Thymus (tissue), 11 donors: ENCODE data around the gene SENP1. TPM values are rescaled to one million over a fixed set of nuclear protein-coding genes. Genes with fewer than 3 reads are reported as not detected.

ENCODE experiments used
- DNase-seq, 9 donors: peaks; one replicate each; pipeline ENCODE4 v3.0.0-alpha.2; 2013; ENCODE audit warnings: low spot score in 9 of 9, low read depth in 6 of 9, missing footprints in 1 of 9
- H3K27ac ChIP-seq, 2 donors: one replicate each; pipeline ENCODE4 v1.5.1; 2013; ENCODE audit warnings: control low read depth in 1 of 2, low read depth in 1 of 2, low read length in 1 of 2, mild to moderate bottlenecking in 1 of 2, moderate library complexity in 1 of 2
- H3K27me3 ChIP-seq, 2 donors: one replicate each; pipeline ENCODE4 v1.5.1; 2013; ENCODE audit warnings: low read length in 1 of 2; ENCODE audit not compliant: control insufficient read depth in 2 of 2, insufficient read depth in 1 of 2
- H3K36me3 ChIP-seq, 2 donors: one replicate each; pipeline ENCODE4 v1.5.1; 2013; ENCODE audit warnings: low read length in 1 of 2, mild to moderate bottlenecking in 1 of 2, moderate library complexity in 1 of 2; ENCODE audit not compliant: control insufficient read depth in 2 of 2, insufficient read depth in 2 of 2
- H3K4me1 ChIP-seq, 2 donors: one replicate each; pipeline ENCODE4 v1.5.1; 2013; ENCODE audit warnings: low read length in 2 of 2; ENCODE audit not compliant: control insufficient read depth in 2 of 2, insufficient read depth in 2 of 2
- H3K4me3 ChIP-seq, 2 donors: one replicate each; pipeline ENCODE4 v1.5.1; 2013; ENCODE audit warnings: low read length in 2 of 2, control low read depth in 1 of 2, mild to moderate bottlenecking in 1 of 2
- H3K9me3 ChIP-seq, 2 donors: one replicate each; pipeline ENCODE4 v1.5.1; 2013; ENCODE audit warnings: low read length in 1 of 2, mild to moderate bottlenecking in 1 of 2; ENCODE audit not compliant: control insufficient read depth in 2 of 2, insufficient read depth in 1 of 2
- WGBS: extraction: QIAGEN DNeasy Blood & Tissue Kit; methylation state at CpG from one replicate; pipeline ENCODE4 v1.1.7; 2013; 5-methylcytosine and 5-hydroxymethylcytosine counted together
- polyA plus RNA-seq: library from polyadenylated mRNA; stranded (reverse); fragments of 200-250 nt; gene quantifications from one replicate; pipeline ENCODE4 v1.2.3, GENCODE V29; 2013
- total RNA-seq: library from RNA; stranded (reverse); fragments of 120-200 nt; gene quantifications from one replicate; pipeline ENCODE4 v1.2.4, GENCODE V29; 2013
- donor health status: healthy.

SENP1 gene
- total and polyA plus RNA-seq, 2 donors = 6.6 to 25.0 TPM

DNA sequence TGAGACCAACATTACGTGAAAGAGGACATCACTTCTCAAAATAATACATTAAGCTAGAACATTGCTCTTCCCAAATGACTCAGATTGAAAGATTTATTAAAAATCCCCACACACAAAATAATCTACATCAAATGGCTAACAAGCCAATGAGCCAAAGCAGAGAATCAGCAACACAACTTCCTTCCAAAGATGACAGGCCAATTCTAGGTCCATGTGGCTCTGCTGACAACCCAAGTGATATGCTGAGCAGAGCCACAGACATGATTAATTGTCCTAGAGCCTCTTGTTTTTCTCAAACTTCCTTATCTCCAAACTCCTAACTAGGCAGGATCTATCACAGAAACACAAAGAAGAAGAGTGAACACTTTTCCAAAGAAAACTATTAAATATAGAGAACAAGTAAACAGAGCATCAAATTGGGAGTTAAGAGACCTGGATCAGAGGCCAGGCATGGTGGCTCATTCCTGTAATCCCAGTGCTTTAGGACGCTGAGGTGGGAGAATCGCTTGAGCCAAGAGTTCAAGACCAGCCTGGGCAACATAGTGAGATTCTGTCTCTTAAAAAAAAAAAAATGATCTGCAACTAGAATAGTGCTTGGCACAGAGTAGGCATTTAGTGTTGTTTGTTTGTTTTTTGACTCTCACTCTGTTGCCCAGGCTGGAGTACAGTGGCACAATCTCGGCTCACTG is 38.5 kb downstream of the SENP1 start:
- 98% methylated on average over 4 of the region's 4 CpGs for WGBS

DNA sequence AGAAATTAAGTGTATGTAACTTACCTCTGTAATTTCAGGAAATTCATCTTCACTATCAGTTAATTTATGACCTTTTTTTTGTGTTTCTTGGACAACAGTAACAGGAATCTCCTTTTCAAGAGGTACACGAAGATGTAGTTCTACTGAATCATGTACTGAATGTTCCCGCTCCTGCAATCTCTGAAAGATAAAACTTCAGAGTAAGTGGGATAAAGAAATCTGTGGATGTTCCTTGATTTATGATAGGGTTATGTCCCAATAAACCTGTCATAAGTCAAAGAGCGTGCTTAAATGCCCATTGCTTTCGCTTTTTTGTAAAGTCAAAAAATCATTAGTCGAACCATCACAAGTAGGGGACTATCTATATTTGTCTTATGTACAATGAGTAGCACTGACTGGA is 40.8 kb downstream of the SENP1 start:
- DNase-seq = no peak
- H3K4me3 ChIP-seq = no peak overlapping the region
- no peaks in the 10 kb centered on the region for H3K9me3 ChIP-seq
- H3K4me1 ChIP-seq = no peaks in the 10 kb centered on the region
- 97% methylated on average over 5 of the region's 5 CpGs for WGBS
- no peak overlapping the region for H3K27ac ChIP-seq
- H3K27me3 ChIP-seq = no peaks in the 10 kb centered on the region
- H3K36me3 ChIP-seq = peaks cover 23 to 78% of the 10 kb centered on the region in 2 donors

More for the DNA sequence above, 38.5 kb downstream of the SENP1 start:
- no peak overlapping the region for H3K4me3 ChIP-seq
- no peak for DNase-seq
- no peak overlapping the region for H3K27ac ChIP-seq
- no peaks in the 10 kb centered on the region for H3K4me1 ChIP-seq
- peaks cover 22 to 71% of the 10 kb centered on the region in 2 donors for H3K36me3 ChIP-seq
- no peaks in the 10 kb centered on the region for H3K9me3 ChIP-seq
- H3K27me3 ChIP-seq = no peaks in the 10 kb centered on the region

DNA sequence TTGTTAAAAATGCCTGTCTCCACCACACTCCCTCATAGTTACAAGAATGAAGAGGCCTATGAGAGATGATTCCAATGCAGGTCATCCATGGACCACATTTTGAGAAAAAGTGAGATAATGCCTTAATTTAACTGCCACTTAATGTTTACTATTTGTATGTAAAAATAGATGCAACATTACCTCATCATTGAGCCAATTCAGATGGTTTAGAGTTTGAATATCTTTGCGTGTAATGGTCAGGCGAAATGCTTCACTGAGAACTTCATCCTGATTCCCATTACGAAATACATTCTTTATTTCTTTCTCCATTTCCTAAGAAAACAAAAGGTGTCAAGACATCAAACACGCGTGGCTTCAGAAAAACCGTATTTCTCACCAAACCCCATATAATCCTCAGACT is 42.3 kb downstream of the SENP1 start:
- Histone ChIP-seq H3K36me3 (peaks cover 25 to 87% of the 10 kb centered on the region in 2 donors), H3K4me1 (no peaks in the 10 kb centered on the region), H3K9me3 (no peaks in the 10 kb centered on the region), H3K4me3 (no peak overlapping the region), H3K27ac (no peak overlapping the region), H3K27me3 (no peaks in the 10 kb centered on the region)
- 95% methylated on average over 6 of the region's 6 CpGs for WGBS
- no peak for DNase-seq

DNA sequence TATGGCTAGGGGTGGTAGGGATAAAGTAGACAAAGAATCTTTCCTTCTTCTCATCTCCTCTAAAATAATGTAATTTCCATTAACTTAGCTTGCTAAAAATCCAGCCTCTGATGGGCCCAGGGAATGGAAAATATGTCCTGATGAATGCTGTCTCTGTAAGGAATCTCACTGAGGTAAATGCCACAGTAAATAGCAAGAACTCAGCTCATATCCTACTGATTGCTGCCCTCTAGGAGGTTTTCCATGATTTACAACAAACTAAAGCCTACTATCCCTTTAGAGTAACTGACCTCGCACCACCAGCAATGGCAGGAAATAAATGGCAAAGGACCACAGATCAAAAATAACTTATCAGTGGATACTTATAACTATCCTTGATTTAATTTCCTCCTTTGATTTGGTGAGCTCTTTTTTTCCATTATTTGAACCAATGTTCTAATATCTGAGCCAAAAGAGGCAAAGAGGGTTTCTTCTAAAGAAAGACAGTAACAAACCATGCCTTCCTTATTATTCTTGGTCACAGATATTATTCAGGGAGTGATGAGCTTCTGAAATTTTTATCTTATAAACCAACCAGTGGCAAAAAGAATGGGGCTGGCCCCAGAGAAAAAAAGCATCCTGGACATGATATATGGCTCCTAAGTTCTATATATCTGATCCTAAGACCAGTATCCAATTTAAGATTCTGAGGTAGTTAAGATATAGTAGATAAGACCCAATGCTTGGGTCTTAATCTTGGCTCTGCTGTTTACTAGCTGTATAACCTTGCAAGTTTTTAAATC is 43.8 kb downstream of the SENP1 start:
- no peak overlapping the region for H3K27ac ChIP-seq
- no peak for DNase-seq
- no peak overlapping the region for H3K4me3 ChIP-seq
- H3K27me3 ChIP-seq = no peaks in the 10 kb centered on the region
- H3K9me3 ChIP-seq = no peaks in the 10 kb centered on the region
- WGBS = 100% methylated on average over 1 of the region's 1 CpG
- H3K4me1 ChIP-seq = no peaks in the 10 kb centered on the region
- H3K36me3 ChIP-seq = peaks cover 21 to 76% of the 10 kb centered on the region in 2 donors

DNA sequence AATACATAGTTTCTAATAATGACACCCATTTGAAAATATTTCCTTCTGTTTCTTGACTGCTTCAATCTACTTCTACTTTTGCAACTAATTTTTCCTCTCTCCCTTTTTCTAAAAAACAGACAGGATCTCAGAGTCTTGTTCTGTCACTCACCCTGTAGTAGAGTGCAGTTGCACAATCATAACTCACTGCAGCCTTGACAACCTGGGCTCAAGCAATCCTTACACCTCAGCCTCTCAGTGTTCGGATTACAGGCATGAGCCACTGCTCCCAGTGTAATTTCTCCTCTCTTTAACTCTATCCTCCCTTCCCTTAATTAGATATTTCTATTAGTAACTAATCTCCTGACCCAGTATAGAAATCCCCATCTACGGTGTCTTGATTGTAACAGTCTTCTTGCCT is 45.4 kb downstream of the SENP1 start:
- no peak for DNase-seq
- Histone ChIP-seq H3K4me3 (no peak overlapping the region), H3K27ac (no peak overlapping the region), H3K9me3 (no peaks in the 10 kb centered on the region), H3K36me3 (peaks cover 21 to 64% of the 10 kb centered on the region in 2 donors), H3K27me3 (no peaks in the 10 kb centered on the region), H3K4me1 (no peaks in the 10 kb centered on the region)
- WGBS = 100% methylated on average over 2 of the region's 2 CpGs

DNA sequence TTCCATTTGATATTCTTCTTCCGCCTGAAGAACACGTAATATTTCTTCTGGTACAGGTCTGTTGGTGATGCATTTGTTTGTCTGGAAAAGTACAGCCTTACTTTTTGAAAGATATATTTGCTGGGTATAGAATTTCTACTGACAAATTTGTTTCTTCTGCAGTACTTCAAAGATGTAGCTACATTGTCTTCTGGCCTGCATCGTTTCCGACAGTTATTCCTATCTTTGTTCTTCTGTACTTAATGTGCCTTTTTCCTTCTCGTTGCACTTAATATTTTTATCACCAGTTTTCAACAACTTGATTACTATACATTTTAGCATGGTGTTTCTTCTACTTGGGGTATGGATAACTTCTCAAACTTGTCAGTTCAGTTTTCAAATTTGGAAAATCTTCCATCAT is 47.1 kb downstream of the SENP1 start:
- no peak for DNase-seq
- no peak overlapping the region for H3K4me3 ChIP-seq
- H3K36me3 ChIP-seq = peaks cover 14 to 54% of the 10 kb centered on the region in 2 donors
- H3K9me3 ChIP-seq = no peaks in the 10 kb centered on the region
- H3K27me3 ChIP-seq = no peaks in the 10 kb centered on the region
- WGBS = 98% methylated on average over 5 of the region's 5 CpGs
- H3K27ac ChIP-seq = no peak overlapping the region
- H3K4me1 ChIP-seq = no peaks in the 10 kb centered on the region

DNA sequence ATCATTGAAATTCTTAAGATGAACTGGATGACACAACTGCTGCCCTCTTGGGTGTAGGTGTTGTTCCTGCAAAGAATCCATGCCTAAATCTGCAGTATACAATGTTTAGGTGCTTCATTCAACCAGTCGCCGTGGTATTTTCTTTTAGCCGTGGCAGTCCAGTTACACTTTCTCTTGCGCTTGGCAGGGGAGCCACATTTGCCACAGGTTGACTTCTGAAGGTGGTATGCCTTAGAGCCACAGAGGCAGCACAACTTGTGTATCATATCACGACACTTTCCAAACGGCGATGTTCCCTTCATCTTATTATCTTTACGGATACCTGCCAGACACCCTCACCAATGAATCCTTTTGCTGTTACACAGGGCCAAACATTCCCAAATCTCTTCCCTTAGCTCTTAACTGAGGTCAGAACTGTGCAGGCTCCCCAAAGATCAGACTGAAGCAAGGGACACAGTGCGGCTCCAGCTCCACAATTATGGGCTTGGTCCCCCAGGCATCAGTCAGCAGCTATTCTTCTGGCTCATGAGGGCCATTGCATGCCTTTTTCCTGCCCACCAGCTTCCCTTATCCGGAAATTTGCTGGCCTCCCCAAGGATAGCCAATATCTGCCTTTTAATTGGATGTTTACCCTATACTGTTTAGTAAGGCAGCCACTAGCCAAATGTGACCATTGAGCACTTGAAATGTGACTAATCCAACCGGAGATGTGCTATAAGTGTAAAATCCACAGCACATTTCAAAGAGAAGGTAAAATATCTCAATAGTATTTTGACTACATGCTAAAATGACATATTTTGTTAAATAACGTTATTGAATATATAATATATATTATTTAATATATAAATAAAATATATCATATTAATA is 50.7 kb downstream of the SENP1 start:
- Histone ChIP-seq H3K4me3 (no peak overlapping the region), H3K27ac (no peak overlapping the region)
- WGBS = 98% methylated on average over 12 of the region's 12 CpGs

DNA sequence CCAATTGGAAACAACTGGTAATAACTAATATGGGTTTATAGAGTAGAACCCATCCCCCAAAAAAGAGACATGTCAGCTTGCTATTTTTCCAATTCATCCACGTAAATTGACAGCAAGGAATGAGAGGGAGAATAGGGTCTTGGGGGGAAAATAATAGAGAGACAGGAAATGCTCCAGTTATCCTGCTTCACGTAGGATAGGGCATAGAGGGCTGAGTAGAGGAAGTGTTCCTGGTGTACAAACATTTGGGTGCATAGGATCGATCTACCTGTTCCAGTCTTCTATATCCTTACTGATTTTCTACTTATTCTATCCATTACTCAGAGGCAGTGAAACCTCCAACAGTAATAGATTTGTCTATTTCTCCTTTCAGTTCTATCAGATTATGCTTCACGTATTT is 52.0 kb downstream of the SENP1 start:
- H3K4me1 ChIP-seq = no peaks in the 10 kb centered on the region
- peaks cover 11 to 33% of the 10 kb centered on the region in 2 donors for H3K36me3 ChIP-seq
- WGBS = 97% methylated on average over 4 of the region's 4 CpGs
- H3K27ac ChIP-seq = no peak overlapping the region
- DNase-seq = no peak
- H3K4me3 ChIP-seq = no peak overlapping the region
- no peaks in the 10 kb centered on the region for H3K9me3 ChIP-seq
- no peaks in the 10 kb centered on the region for H3K27me3 ChIP-seq

More for the DNA sequence above, 50.7 kb downstream of the SENP1 start:
- H3K36me3 ChIP-seq = peaks cover 13 to 32% of the 10 kb centered on the region in 2 donors
- H3K27me3 ChIP-seq = no peaks in the 10 kb centered on the region
- H3K9me3 ChIP-seq = no peaks in the 10 kb centered on the region
- no peaks in the 10 kb centered on the region for H3K4me1 ChIP-seq
- DNase-seq = peak in 4 of 9 donors; percentile 9 to 42 (median 18)
